ENCODE results near the gene AKR1C1.
"Not testable (repeated sequence)": the region's sequence is repeated elsewhere in the genome, so short reads cannot be mapped to it uniquely, and the experiment has no call there.

DNA sequence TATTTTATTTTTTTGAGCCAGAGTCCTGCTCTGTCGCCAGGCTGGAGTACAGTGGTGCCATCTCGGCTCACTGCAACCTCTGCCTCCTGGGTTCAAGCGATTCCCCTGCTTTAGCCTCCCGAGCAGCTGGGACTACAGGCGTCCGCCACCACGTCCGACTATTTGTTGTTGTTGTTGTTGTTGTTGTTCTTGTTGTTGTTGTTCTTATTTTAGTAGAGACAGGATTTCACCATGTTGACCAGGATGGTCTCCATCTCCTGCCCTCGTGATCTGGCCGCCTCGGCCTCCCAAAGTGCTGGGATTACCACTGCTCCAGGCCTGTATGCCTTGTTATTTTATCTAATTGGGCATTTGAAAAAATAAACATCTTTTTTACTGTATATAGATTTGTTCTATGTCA, 1.7 kb upstream of the AKR1C1 start:
- TF ChIP-seq, protein P1, sequence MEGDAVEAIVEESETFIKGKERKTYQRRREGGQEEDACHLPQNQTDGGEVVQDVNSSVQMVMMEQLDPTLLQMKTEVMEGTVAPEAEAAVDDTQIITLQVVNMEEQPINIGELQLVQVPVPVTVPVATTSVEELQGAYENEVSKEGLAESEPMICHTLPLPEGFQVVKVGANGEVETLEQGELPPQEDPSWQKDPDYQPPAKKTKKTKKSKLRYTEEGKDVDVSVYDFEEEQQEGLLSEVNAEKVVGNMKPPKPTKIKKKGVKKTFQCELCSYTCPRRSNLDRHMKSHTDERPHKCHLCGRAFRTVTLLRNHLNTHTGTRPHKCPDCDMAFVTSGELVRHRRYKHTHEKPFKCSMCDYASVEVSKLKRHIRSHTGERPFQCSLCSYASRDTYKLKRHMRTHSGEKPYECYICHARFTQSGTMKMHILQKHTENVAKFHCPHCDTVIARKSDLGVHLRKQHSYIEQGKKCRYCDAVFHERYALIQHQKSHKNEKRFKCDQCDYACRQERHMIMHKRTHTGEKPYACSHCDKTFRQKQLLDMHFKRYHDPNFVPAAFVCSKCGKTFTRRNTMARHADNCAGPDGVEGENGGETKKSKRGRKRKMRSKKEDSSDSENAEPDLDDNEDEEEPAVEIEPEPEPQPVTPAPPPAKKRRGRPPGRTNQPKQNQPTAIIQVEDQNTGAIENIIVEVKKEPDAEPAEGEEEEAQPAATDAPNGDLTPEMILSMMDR (IDR thresholded peaks at IDR 0.05; ENCODE audit: borderline replicate concordance, extremely low read depth, low read length, poor library complexity, severe bottlenecking), result not testable (repeated sequence)
- not testable (repeated sequence) for TF ChIP-seq EZH2 (IDR thresholded peaks at IDR 0.05; ENCODE audit: borderline replicate concordance, low read depth, low read length, severe bottlenecking)

All from DND-41 (cell line).